Choroid plexus epithelial cell (primary cell): ENCODE data around the gene MAP4K2.
A peak's percentile ranks its signal among the peaks of the same experiment; 100 is the strongest.

Experiments
- DNase-seq: peaks from one replicate; pipeline ENCODE4 v3.0.0-alpha.2; 2010; ENCODE audit warnings: low read depth
- H3K4me3 ChIP-seq: 2 replicates; pipeline ENCODE4 v1.5.1; 2011; ENCODE audit warnings: low read depth, mild to moderate bottlenecking, control low read depth, low read length, moderate library complexity
- TF ChIP-seq, protein P1 (sequence below): conservative IDR thresholded peaks from 2 replicates; pipeline ENCODE4 v1.5.1; 2011; ENCODE audit warnings: low read depth, mild to moderate bottlenecking, control low read depth, inconsistent platforms, low read length, moderate library complexity

Gene MAP4K2

DNA sequence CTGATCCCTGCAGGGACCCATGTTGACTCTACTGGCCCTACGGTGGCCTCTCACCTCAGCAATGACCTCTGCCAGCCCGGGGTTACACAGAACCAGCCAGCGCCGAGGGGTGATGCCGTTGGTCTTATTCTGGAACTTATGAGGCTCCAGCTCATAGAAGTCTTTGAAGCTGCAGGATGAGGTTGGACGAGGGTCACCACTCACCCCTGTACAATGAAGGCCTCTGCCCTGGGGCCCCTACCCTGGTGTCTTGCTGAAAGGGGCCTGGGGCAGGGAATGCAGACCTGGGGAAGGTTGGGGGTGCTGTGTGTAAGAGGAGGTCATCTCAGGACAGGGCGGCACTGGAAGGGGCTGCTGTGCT is 50.0 kb downstream of the MAP4K2 start:
- DNase-seq, result no peak
- TF ChIP-seq, protein P1, sequence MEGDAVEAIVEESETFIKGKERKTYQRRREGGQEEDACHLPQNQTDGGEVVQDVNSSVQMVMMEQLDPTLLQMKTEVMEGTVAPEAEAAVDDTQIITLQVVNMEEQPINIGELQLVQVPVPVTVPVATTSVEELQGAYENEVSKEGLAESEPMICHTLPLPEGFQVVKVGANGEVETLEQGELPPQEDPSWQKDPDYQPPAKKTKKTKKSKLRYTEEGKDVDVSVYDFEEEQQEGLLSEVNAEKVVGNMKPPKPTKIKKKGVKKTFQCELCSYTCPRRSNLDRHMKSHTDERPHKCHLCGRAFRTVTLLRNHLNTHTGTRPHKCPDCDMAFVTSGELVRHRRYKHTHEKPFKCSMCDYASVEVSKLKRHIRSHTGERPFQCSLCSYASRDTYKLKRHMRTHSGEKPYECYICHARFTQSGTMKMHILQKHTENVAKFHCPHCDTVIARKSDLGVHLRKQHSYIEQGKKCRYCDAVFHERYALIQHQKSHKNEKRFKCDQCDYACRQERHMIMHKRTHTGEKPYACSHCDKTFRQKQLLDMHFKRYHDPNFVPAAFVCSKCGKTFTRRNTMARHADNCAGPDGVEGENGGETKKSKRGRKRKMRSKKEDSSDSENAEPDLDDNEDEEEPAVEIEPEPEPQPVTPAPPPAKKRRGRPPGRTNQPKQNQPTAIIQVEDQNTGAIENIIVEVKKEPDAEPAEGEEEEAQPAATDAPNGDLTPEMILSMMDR, result no peak
- no peak overlapping the region for H3K4me3 ChIP-seq

DNA sequence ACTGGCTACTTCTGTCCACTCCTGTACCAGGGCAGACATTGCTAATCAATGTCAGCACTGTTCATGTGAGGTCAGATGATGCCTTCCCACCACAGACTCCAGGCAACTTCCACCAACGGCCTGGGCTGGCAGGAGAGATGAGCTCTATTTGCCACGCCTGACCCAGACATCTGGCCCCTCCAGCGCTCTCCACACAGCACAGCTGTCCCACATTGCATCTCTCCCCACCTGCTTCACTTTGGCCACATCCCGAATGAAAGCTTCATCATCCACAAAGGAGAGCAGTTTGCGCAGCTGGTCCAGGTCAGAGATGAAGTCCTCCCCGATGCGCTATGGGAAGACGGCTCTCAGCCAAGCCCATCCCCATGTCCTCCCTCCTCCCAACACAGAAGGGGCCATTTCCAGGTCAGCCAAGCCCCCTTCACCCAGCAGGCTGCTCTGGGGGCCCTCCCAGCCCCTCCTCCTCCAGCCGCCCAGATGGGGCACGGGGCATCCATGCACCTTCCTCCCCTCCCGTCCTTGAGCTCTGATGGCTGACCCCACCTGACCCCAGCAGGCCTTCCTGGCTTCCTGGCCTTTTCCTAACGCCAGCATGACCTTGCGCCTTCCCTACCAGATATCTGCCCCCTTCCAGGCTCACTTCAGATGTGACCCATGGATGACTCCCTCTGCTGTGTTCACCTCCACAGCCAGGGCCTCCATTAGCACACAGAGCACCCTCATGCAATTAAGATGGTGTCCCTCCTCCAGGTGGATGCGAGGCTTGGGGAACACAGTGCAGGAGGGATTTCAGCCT is 50.6 kb downstream of the MAP4K2 start:
- H3K4me3 ChIP-seq, result no peak overlapping the region
- DNase-seq, result no peak

DNA sequence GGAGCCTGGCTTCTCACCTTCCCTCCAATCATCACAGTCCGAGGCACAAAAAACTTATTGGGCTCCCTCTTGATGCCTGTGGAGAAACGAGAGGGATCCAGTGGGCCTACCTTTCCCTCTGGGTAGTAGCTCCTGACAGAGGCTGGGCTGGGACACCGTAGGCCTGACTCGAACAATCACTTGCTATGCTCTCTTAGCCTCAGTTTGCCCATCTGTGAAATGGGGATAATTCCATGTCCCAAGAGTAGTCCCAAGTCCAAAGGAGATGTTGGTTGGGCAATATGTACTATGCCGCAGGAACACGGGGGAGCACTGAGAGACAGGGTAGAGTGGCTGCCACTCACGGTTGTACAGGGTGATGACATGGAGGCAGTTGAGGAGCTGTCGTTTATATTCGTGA is 51.4 kb downstream of the MAP4K2 start:
- TF ChIP-seq, protein P1, result no peak
- no peak for DNase-seq

More for the DNA sequence above, 50.6 kb downstream of the MAP4K2 start:
- TF ChIP-seq, protein P1, result no peak

DNA sequence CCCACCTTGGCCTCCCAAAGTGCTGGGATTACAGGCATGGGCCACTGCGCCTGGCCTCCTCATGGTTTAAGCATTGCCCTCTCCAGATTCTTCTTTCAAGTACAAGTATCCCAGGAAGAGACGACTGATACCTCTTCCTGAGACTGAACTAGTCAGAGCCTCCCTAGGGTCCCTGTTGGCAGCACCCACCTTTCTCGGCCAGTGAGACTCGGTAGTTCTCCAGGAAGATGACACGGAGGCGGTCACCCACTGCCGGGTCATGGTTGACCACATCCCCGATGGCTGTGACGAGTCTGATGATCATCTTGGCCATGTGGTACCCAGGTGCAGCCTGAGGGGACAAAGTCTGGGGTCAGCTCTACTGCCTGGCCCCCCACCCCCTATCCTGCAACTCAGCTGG is 51.9 kb downstream of the MAP4K2 start:
- H3K4me3 ChIP-seq, result no peak overlapping the region
- no peak for DNase-seq
- TF ChIP-seq, protein P1, result no peak

More for the DNA sequence above, 51.4 kb downstream of the MAP4K2 start:
- no peak overlapping the region for H3K4me3 ChIP-seq

DNA sequence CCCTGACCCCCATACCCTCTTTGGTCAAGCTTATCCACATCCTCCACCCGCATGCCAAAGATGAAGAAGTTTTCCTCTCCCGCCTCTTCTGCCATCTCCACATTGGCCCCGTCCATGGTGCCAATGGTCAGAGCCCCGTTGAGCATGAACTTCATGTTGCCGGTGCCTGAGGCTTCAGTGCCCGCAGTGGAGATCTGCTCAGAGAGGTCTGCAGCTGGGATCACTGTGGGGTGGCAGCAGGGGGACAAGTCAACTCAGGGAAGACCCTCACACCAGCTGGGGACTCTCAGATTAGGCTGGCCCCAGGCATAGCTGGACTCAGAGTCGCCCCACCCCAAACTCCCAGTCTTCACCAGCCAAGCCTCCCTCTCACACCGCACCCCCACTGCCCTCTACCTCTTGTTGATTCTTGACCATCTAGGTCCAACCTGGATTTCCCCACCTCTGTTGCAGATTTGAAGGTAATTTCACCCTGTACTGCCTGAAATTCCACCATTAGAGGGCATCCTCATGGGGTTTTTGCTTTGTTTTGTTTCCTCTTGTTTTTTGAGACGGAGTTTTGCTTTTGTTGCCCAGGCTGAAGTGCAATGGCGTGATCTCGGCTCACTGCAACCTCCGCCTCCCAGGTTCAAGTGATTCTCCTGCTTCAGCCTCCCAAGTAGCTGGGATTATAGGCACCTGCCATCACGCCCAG is 52.5 kb downstream of the MAP4K2 start:
- no peak overlapping the region for H3K4me3 ChIP-seq
- TF ChIP-seq, protein P1, result peak; percentile 33
- DNase-seq, result no peak

DNA sequence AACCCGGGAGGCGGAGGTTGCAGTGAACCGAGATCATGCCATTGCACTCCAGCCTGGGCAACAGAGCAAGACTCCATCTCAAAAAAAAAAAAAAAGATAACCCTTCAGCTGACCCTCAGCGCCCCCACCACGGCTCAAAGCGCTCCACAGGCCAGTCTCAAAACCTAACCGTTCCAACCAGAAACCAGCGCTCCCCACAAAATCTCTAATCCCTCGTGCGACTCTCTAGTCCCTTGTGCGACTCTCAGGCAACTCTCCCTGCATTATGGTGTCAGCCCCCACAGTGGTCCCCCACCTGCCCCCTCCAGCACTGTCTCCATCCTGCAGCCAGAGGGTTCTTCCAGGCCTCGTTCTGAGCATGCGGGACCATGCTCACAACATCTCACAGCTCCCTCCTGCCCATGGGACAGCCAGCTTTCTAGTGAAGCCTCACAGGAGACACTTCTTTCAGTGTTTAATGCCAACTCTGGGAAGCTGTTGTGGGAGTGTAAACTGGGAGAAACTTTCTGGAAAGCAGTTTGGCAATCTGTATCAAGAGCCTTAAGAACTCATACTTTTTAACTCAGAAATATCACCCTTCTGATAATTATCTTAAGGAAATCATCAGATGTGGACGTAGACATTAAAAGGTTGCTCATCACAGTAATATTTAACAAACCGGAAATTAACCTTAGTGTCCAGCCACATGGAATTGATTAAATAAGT is 54.9 kb downstream of the MAP4K2 start:
- no peak overlapping the region for H3K4me3 ChIP-seq
- TF ChIP-seq, protein P1, result no peak
- no peak for DNase-seq
